Parathyroid adenoma (tissue), 2 donors: ENCODE results near the gene SNPH.

Source experiments
- H2AFZ ChIP-seq: fragments of 300-600 bp; sonication (generic); one replicate; pipeline ENCODE4 v1.7.0; 2017; ENCODE audit warnings: antibody characterized with exemption, mild to moderate bottlenecking
- H3K27ac ChIP-seq: fragments of 300-600 bp; sonication (generic); one replicate; pipeline ENCODE4 v1.7.0; 2017
- H3K27me3 ChIP-seq: fragments of 300-600 bp; sonication (generic); one replicate; pipeline ENCODE4 v1.7.0; 2017; ENCODE audit warnings: low read length; ENCODE audit not compliant: control insufficient read depth, insufficient read depth
- H3K36me3 ChIP-seq: fragments of 300-600 bp; sonication (generic); one replicate; pipeline ENCODE4 v1.7.0; 2017; ENCODE audit warnings: low read length; ENCODE audit not compliant: control insufficient read depth, insufficient read depth
- H3K4me1 ChIP-seq: fragments of 300-600 bp; sonication (generic); one replicate; pipeline ENCODE4 v1.7.0; 2017; ENCODE audit warnings: control low read depth
- H3K4me2 ChIP-seq: fragments of 300-600 bp; sonication (generic); one replicate; pipeline ENCODE4 v1.7.0; 2017; ENCODE audit warnings: low read length
- H3K4me3 ChIP-seq: fragments of 300-600 bp; sonication (generic); one replicate; pipeline ENCODE4 v1.7.0; 2017; ENCODE audit warnings: low read depth, low read length
- H3K79me2 ChIP-seq: fragments of 300-600 bp; sonication (generic); one replicate; pipeline ENCODE4 v1.7.0; 2017; ENCODE audit warnings: control low read depth
- H3K9ac ChIP-seq: fragments of 300-600 bp; sonication (generic); one replicate; pipeline ENCODE4 v1.7.0; 2017; ENCODE audit warnings: mild to moderate bottlenecking
- H3K9me3 ChIP-seq: fragments of 300-600 bp; sonication (generic); one replicate; pipeline ENCODE4 v1.7.0; 2017; ENCODE audit warnings: low read length; ENCODE audit not compliant: control insufficient read depth
- CTCF ChIP-seq: fragments of 300-600 bp; sonication (generic); IDR thresholded peaks from one replicate; pipeline ENCODE4 v1.7.0; 2017; ENCODE audit warnings: antibody characterized with exemption, mild to moderate bottlenecking
- donor health status: primary hyperparathyroidism.

Gene SNPH

GRCh38 chr20:1317545-1318255 is 51.6 kb downstream of the SNPH start:
- H2AFZ ChIP-seq, result no peak overlapping the region
- H3K27ac ChIP-seq, result no peak overlapping the region
- H3K9ac ChIP-seq, result no peak overlapping the region
- no peak overlapping the region for H3K4me2 ChIP-seq
- no peaks in the 10 kb centered on the region for H3K36me3 ChIP-seq
- no peaks in the 10 kb centered on the region for H3K79me2 ChIP-seq
- no peaks in the 10 kb centered on the region for H3K4me1 ChIP-seq
- H3K27me3 ChIP-seq, result no peaks in the 10 kb centered on the region
- H3K4me3 ChIP-seq, result no peak overlapping the region
- no peak for TF ChIP-seq CTCF
- H3K9me3 ChIP-seq, result no peaks in the 10 kb centered on the region

GRCh38 chr20:1319051-1319450 is 53.0 kb downstream of the SNPH start:
- no peak overlapping the region for H3K27ac ChIP-seq
- no peaks in the 10 kb centered on the region for H3K36me3 ChIP-seq
- H3K79me2 ChIP-seq, result no peaks in the 10 kb centered on the region
- no peaks in the 10 kb centered on the region for H3K9me3 ChIP-seq
- no peak overlapping the region for H3K4me3 ChIP-seq
- H3K9ac ChIP-seq, result no peak overlapping the region
- TF ChIP-seq CTCF, result no peak
- no peak overlapping the region for H2AFZ ChIP-seq
- no peaks in the 10 kb centered on the region for H3K4me1 ChIP-seq
- no peak overlapping the region for H3K4me2 ChIP-seq
- H3K27me3 ChIP-seq, result no peaks in the 10 kb centered on the region

- H3K4me2 ChIP-seq, result no peak overlapping the region
- no peak for TF ChIP-seq CTCF
- no peak overlapping the region for H2AFZ ChIP-seq
- no peaks in the 10 kb centered on the region for H3K36me3 ChIP-seq
- no peak overlapping the region for H3K9ac ChIP-seq
- H3K79me2 ChIP-seq, result no peaks in the 10 kb centered on the region
- H3K4me3 ChIP-seq, result no peak overlapping the region
- H3K27ac ChIP-seq, result no peak overlapping the region
- no peaks in the 10 kb centered on the region for H3K4me1 ChIP-seq
- H3K27me3 ChIP-seq, result no peaks in the 10 kb centered on the region
- no peaks in the 10 kb centered on the region for H3K9me3 ChIP-seq
These were observed 53.4 kb downstream of the SNPH start for GRCh38 chr20:1319462-1319861.

DNA sequence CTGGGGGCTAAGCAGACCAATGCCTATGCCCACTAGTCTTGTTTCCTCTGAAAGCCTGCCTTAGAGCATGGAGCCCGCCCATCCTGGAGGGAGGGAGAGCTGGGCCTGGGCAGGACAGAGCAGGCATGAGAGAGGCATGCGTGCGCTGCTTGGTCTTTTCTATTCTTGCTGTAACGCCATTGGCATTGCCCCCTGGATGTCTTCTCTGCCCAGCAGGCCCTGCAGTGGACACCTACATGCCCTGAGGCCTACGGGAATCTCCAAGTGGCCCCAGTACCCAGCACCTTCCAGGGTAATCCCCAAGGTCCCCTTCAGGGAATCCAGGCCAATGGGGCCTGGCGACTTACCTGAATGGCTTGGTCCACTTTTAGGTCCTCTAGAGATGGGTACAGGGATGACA is 53.9 kb downstream of the SNPH start:
- Histone ChIP-seq H3K36me3 (no peaks in the 10 kb centered on the region), H3K9me3 (no peaks in the 10 kb centered on the region), H3K27me3 (no peaks in the 10 kb centered on the region), H3K9ac (no peak overlapping the region), H3K4me2 (no peak overlapping the region), H3K79me2 (no peaks in the 10 kb centered on the region), H3K4me3 (no peak overlapping the region), H3K27ac (no peak overlapping the region), H2AFZ (no peak overlapping the region), H3K4me1 (peaks cover 3% of the 10 kb centered on the region)
- TF ChIP-seq CTCF, result no peak
